A673 (cell line): ENCODE measurements around the gene CAPN11.

ENCODE experiments used
- EZH2 ChIP-seq: fragments of 200-600 bp; sonication (generic); IDR thresholded peaks from 2 replicates; pipeline ENCODE4 v1.6.1; 2017; ENCODE audit warnings: borderline replicate concordance, low read depth, mild to moderate bottlenecking, mixed read lengths, antibody characterized with exemption, low read length; ENCODE audit not compliant: poor library complexity, severe bottlenecking
- TF ChIP-seq, protein P1 (sequence below): fragments of 300-800, 200-600 bp; sonication (generic); conservative IDR thresholded peaks from 2 replicates; pipeline ENCODE4 v1.5.1; 2017; ENCODE audit warnings: low read depth, mild to moderate bottlenecking, antibody characterized with exemption, low read length, moderate library complexity, mixed read lengths

DNA sequence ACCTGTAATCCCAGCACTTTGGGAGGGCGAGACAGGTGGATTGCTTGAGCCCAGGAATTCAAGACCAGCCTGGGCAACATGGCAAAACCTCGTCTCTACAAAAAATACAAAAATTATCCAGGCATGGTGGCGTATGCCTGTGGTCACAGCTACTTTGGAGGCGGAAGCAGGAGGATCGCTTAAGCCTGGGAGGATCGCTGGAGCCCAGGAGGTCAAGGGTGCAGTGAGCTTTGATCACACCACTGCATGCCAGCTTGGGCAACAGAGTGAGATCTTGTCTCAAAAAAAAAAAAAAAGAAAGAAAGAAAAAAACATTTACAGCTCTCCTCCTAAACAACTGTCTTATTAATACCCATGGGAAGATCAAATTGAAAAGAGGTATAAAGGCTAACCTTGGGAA is 49.3 kb downstream of the CAPN11 start:
- TF ChIP-seq, protein P1, sequence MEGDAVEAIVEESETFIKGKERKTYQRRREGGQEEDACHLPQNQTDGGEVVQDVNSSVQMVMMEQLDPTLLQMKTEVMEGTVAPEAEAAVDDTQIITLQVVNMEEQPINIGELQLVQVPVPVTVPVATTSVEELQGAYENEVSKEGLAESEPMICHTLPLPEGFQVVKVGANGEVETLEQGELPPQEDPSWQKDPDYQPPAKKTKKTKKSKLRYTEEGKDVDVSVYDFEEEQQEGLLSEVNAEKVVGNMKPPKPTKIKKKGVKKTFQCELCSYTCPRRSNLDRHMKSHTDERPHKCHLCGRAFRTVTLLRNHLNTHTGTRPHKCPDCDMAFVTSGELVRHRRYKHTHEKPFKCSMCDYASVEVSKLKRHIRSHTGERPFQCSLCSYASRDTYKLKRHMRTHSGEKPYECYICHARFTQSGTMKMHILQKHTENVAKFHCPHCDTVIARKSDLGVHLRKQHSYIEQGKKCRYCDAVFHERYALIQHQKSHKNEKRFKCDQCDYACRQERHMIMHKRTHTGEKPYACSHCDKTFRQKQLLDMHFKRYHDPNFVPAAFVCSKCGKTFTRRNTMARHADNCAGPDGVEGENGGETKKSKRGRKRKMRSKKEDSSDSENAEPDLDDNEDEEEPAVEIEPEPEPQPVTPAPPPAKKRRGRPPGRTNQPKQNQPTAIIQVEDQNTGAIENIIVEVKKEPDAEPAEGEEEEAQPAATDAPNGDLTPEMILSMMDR, result no peak
- no peak for TF ChIP-seq EZH2
